ENCODE measurements around the gene CNTFR.

Gene CNTFR

DNA sequence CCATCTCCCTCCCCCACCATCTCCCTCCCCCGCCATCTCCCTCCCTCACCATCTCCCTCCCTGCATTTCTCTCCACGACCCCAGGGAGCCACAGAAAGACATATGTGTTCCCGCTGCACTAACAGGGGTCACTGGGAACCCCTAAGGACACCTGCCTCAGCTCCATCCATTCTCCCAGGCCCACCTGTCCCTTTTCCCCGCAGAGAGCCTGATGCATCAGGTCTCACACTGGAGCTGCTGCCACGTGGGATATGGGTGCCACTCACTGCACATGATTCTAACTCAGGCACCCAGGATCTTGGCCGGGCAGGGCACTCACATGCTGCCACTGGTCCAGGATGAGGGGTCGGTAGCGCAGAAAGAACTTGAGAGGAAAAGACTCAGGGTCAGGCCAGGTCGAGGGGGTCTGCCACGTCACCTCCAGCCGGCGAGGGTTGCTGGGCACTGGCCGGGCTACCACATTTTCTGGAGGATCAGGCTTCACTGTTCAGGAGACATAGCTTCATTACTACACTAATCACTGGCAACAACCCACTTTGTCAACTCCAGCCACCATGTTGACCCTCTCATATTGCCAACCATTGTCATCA lies 33.5 kb downstream of the CNTFR start:
- no peak overlapping the region for H3K4me3 ChIP-seq (ENCODE audit: low read depth in 1 of 2, low read length in 2 of 2)
- H3K4me1 ChIP-seq (ENCODE audit: control insufficient read depth in 1 of 2, insufficient read depth in 2 of 2, low read length in 2 of 2) = peaks cover 0 to 22% of the 10 kb centered on the region in 2 donors
- H3K27me3 ChIP-seq (ENCODE audit: low read depth, low read length) = no peaks in the 10 kb centered on the region
- H3K36me3 ChIP-seq (ENCODE audit: control insufficient read depth in 1 of 2, insufficient read depth in 2 of 2, low read length in 2 of 2) = no peaks in the 10 kb centered on the region
- no peaks in the 10 kb centered on the region for H3K9me3 ChIP-seq (ENCODE audit: control insufficient read depth in 1 of 2, low read length in 2 of 2)
- H3K27ac ChIP-seq (ENCODE audit: low read length) = no peak overlapping the region

- Histone ChIP-seq H3K36me3 (ENCODE audit: control insufficient read depth in 1 of 2, insufficient read depth in 2 of 2, low read length in 2 of 2) (no peaks in the 10 kb centered on the region), H3K27ac (ENCODE audit: low read length) (no peak overlapping the region), H3K9me3 (ENCODE audit: control insufficient read depth in 1 of 2, low read length in 2 of 2) (no peaks in the 10 kb centered on the region), H3K4me1 (ENCODE audit: control insufficient read depth in 1 of 2, insufficient read depth in 2 of 2, low read length in 2 of 2) (peaks cover 0 to 18% of the 10 kb centered on the region in 2 donors), H3K4me3 (ENCODE audit: low read depth in 1 of 2, low read length in 2 of 2) (no peak overlapping the region), H3K27me3 (ENCODE audit: low read depth, low read length) (no peaks in the 10 kb centered on the region)
Observed at GRCh38 chr9:34555500-34555899, 34.0 kb downstream of the CNTFR start.

DNA sequence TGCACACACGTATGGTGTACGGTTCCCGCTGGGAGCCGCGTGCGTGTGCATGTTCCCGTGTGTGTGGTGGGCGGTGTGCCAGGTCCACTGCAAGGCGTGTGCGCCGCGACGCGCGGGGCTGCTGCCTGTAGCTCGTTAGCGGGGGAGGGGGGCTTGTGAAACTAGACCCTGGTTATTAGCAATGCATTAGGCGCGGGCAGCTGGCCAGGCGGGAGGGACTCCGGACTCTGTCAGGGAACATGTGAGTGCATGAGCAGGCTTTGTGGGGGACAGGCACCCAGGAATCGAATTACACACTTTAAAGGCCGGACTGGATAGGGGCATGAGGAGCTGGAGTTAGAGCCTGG lies 34.5 kb downstream of the CNTFR start:
- no peak overlapping the region for H3K4me3 ChIP-seq (ENCODE audit: low read depth in 1 of 2, low read length in 2 of 2)
- no peaks in the 10 kb centered on the region for H3K27me3 ChIP-seq (ENCODE audit: low read depth, low read length)
- H3K9me3 ChIP-seq (ENCODE audit: control insufficient read depth in 1 of 2, low read length in 2 of 2) = no peaks in the 10 kb centered on the region
- no peak overlapping the region for H3K27ac ChIP-seq (ENCODE audit: low read length)
- H3K36me3 ChIP-seq (ENCODE audit: control insufficient read depth in 1 of 2, insufficient read depth in 2 of 2, low read length in 2 of 2) = no peaks in the 10 kb centered on the region
- peaks cover 0 to 15% of the 10 kb centered on the region in 2 donors for H3K4me1 ChIP-seq (ENCODE audit: control insufficient read depth in 1 of 2, insufficient read depth in 2 of 2, low read length in 2 of 2)

DNA sequence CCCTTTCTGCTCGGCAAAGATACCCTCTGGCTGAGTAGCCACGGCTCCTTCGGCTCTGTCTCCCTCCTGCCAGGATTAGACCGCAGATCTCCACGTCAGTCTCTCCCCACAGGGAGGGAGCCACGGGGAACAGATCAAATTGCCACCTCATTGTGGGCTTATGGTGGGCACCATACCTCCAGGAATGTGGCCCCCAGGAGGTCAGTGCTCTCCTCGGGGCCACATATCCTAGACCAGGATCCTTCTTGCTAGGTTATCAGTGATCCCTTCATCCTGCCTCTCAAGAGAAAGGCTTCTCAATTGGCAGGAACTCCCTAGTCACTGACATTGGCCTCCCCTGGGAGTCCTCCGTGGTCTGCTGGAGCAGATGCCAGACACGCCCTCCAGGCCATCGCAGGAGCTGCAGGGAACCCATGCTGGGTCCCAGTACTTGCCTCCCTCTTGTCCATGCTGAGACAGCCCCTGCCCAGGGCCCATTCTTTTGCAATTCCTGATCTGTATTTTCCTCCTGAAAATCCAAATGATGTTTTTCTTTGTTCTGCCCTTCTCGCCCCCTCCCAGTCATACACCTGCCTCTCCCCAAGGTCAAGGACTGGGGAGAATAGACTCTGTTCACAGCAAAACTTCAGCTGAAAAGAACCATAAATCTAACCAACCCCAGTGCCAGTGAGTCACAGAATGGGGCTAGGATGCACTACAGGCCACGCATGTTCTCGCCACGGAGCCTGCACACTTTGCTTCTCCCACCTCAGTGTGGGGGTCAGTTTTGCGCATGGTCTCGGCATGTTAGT lies 35.1 kb downstream of the CNTFR start:
- no peaks in the 10 kb centered on the region for H3K9me3 ChIP-seq (ENCODE audit: control insufficient read depth in 1 of 2, low read length in 2 of 2)
- no peak overlapping the region for H3K4me3 ChIP-seq (ENCODE audit: low read depth in 1 of 2, low read length in 2 of 2)
- H3K36me3 ChIP-seq (ENCODE audit: control insufficient read depth in 1 of 2, insufficient read depth in 2 of 2, low read length in 2 of 2) = no peaks in the 10 kb centered on the region
- H3K27me3 ChIP-seq (ENCODE audit: low read depth, low read length) = no peaks in the 10 kb centered on the region
- H3K27ac ChIP-seq (ENCODE audit: low read length) = no peak overlapping the region
- H3K4me1 ChIP-seq (ENCODE audit: control insufficient read depth in 1 of 2, insufficient read depth in 2 of 2, low read length in 2 of 2) = peaks cover 0 to 10% of the 10 kb centered on the region in 2 donors

- Histone ChIP-seq H3K4me3 (ENCODE audit: low read depth in 1 of 2, low read length in 2 of 2) (no peak overlapping the region), H3K36me3 (ENCODE audit: control insufficient read depth in 1 of 2, insufficient read depth in 2 of 2, low read length in 2 of 2) (no peaks in the 10 kb centered on the region), H3K27me3 (ENCODE audit: low read depth, low read length) (no peaks in the 10 kb centered on the region), H3K9me3 (ENCODE audit: control insufficient read depth in 1 of 2, low read length in 2 of 2) (no peaks in the 10 kb centered on the region), H3K4me1 (ENCODE audit: control insufficient read depth in 1 of 2, insufficient read depth in 2 of 2, low read length in 2 of 2) (peaks cover 0 to 7% of the 10 kb centered on the region in 2 donors), H3K27ac (ENCODE audit: low read length) (no peak overlapping the region)
Observed at GRCh38 chr9:34553511-34554021, 36.0 kb downstream of the CNTFR start.

- Histone ChIP-seq H3K9me3 (ENCODE audit: control insufficient read depth in 1 of 2, low read length in 2 of 2) (no peaks in the 10 kb centered on the region), H3K4me1 (ENCODE audit: control insufficient read depth in 1 of 2, insufficient read depth in 2 of 2, low read length in 2 of 2) (peaks cover 0 to 7% of the 10 kb centered on the region in 2 donors), H3K27ac (ENCODE audit: low read length) (no peak overlapping the region), H3K36me3 (ENCODE audit: control insufficient read depth in 1 of 2, insufficient read depth in 2 of 2, low read length in 2 of 2) (no peaks in the 10 kb centered on the region), H3K4me3 (ENCODE audit: low read depth in 1 of 2, low read length in 2 of 2) (no peak overlapping the region), H3K27me3 (ENCODE audit: low read depth, low read length) (no peaks in the 10 kb centered on the region)
Observed at GRCh38 chr9:34552986-34553385, 36.5 kb downstream of the CNTFR start.

GRCh38 chr9:34552606-34552981 lies 36.9 kb downstream of the CNTFR start:
- H3K36me3 ChIP-seq (ENCODE audit: control insufficient read depth in 1 of 2, insufficient read depth in 2 of 2, low read length in 2 of 2) = no peaks in the 10 kb centered on the region
- H3K4me1 ChIP-seq (ENCODE audit: control insufficient read depth in 1 of 2, insufficient read depth in 2 of 2, low read length in 2 of 2) = peaks cover 0 to 9% of the 10 kb centered on the region in 2 donors
- no peak overlapping the region for H3K27ac ChIP-seq (ENCODE audit: low read length)
- H3K4me3 ChIP-seq (ENCODE audit: low read depth in 1 of 2, low read length in 2 of 2) = no peak overlapping the region
- no peaks in the 10 kb centered on the region for H3K27me3 ChIP-seq (ENCODE audit: low read depth, low read length)
- H3K9me3 ChIP-seq (ENCODE audit: control insufficient read depth in 1 of 2, low read length in 2 of 2) = no peaks in the 10 kb centered on the region

GRCh38 chr9:34551751-34552605 lies 37.5 kb downstream of the CNTFR start:
- H3K27ac ChIP-seq (ENCODE audit: low read length) = no peak overlapping the region
- no peaks in the 10 kb centered on the region for H3K36me3 ChIP-seq (ENCODE audit: control insufficient read depth in 1 of 2, insufficient read depth in 2 of 2, low read length in 2 of 2)
- H3K4me3 ChIP-seq (ENCODE audit: low read depth in 1 of 2, low read length in 2 of 2) = no peak overlapping the region
- H3K4me1 ChIP-seq (ENCODE audit: control insufficient read depth in 1 of 2, insufficient read depth in 2 of 2, low read length in 2 of 2) = peaks cover 0 to 11% of the 10 kb centered on the region in 2 donors
- no peaks in the 10 kb centered on the region for H3K9me3 ChIP-seq (ENCODE audit: control insufficient read depth in 1 of 2, low read length in 2 of 2)
- no peaks in the 10 kb centered on the region for H3K27me3 ChIP-seq (ENCODE audit: low read depth, low read length)

- no peak overlapping the region for H3K27ac ChIP-seq (ENCODE audit: low read length)
Observed at GRCh38 chr9:34550681-34551270, 38.7 kb downstream of the CNTFR start.

GRCh38 chr9:34550016-34550680 lies 39.4 kb downstream of the CNTFR start:
- no peak overlapping the region for H3K4me3 ChIP-seq (ENCODE audit: low read depth in 1 of 2, low read length in 2 of 2)
- H3K9me3 ChIP-seq (ENCODE audit: control insufficient read depth in 1 of 2, low read length in 2 of 2) = no peaks in the 10 kb centered on the region
- no peaks in the 10 kb centered on the region for H3K27me3 ChIP-seq (ENCODE audit: low read depth, low read length)
- no peaks in the 10 kb centered on the region for H3K36me3 ChIP-seq (ENCODE audit: control insufficient read depth in 1 of 2, insufficient read depth in 2 of 2, low read length in 2 of 2)
- H3K4me1 ChIP-seq (ENCODE audit: control insufficient read depth in 1 of 2, insufficient read depth in 2 of 2, low read length in 2 of 2) = peaks cover 0 to 15% of the 10 kb centered on the region in 2 donors
- no peak overlapping the region for H3K27ac ChIP-seq (ENCODE audit: low read length)

More at GRCh38 chr9:34550681-34551270, 38.7 kb downstream of the CNTFR start:
- H3K9me3 ChIP-seq (ENCODE audit: control insufficient read depth in 1 of 2, low read length in 2 of 2) = no peaks in the 10 kb centered on the region
- no peak overlapping the region for H3K4me3 ChIP-seq (ENCODE audit: low read depth in 1 of 2, low read length in 2 of 2)
- no peaks in the 10 kb centered on the region for H3K27me3 ChIP-seq (ENCODE audit: low read depth, low read length)
- no peaks in the 10 kb centered on the region for H3K36me3 ChIP-seq (ENCODE audit: control insufficient read depth in 1 of 2, insufficient read depth in 2 of 2, low read length in 2 of 2)
- H3K4me1 ChIP-seq (ENCODE audit: control insufficient read depth in 1 of 2, insufficient read depth in 2 of 2, low read length in 2 of 2) = peaks cover 0 to 17% of the 10 kb centered on the region in 2 donors

Data from muscle layer of duodenum (tissue), 2 donors.